Kidney epithelial cell (primary cell): Measurements from ENCODE around the gene SCARB1. TPM values are rescaled to one million over a fixed set of nuclear protein-coding genes. Genes with fewer than 3 reads are reported as not detected.

Experiments used
- DNase-seq: peaks from one replicate; pipeline ENCODE4 v3.0.0-alpha.2; 2010; ENCODE audit warnings: low read depth
- H3K27me3 ChIP-seq: 2 replicates; pipeline ENCODE4 v1.6.0; 2011; ENCODE audit warnings: low read length; ENCODE audit not compliant: control insufficient read depth, insufficient read depth
- H3K36me3 ChIP-seq: 2 replicates; pipeline ENCODE4 v1.5.1; 2011; ENCODE audit warnings: low read length; ENCODE audit not compliant: control insufficient read depth, insufficient read depth
- H3K4me3 ChIP-seq: 2 replicates; pipeline ENCODE4 v1.5.1; 2011; ENCODE audit warnings: low read depth, mild to moderate bottlenecking, control low read depth, low read length
- CTCF ChIP-seq: IDR thresholded peaks from 2 replicates; pipeline ENCODE4 v1.5.1; 2011; ENCODE audit warnings: mild to moderate bottlenecking, moderate library complexity, low read length, control low read depth, inconsistent platforms; ENCODE audit not compliant: insufficient read depth, poor library complexity, severe bottlenecking
- total RNA-seq: library from RNA; depleted of rRNA; stranded (reverse); fragments of >200 nt; gene quantifications from 2 replicates; pipeline ENCODE4 v1.2.3, GENCODE V29; 2015

Gene SCARB1
- total RNA-seq, 1 donor from 2014 or later = 30.0 TPM

DNA sequence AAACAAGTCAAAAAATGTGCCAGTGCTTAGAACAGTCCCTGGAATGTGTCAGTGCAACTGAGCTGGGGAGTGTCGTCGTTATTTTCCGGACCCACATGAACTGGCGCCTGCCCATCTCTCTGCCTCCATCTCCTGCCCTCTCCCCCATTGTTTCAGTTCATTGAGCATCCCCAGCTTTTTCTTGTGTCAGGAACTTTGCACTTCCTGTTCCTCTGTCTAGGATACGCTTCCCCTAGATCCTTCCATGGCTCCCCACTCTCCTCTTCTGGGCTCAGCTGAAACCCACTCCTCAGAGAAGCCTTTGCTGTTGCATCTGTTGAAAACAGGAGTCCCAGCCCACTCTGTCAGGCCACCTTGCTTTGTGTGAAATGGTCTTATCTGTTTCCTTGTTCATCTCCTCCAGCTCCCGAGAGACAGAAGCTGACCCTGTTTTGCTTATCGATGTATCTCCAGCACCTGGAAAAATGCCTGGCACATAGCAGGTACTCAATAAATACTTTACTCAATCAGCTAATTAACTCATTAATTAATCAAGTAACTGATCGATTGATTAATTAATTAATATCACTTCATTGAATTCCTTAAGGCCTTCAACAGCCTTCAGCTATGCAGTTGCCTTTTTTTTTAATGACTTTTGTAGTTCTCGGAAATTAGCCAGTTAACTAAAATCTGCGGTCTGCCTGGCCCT, 2.7 kb upstream of the SCARB1 start:
- no peak for TF ChIP-seq CTCF
- Histone ChIP-seq H3K27me3 (no peaks in the 10 kb centered on the region), H3K4me3 (no peak overlapping the region), H3K36me3 (no peaks in the 10 kb centered on the region)
- no peak for DNase-seq

DNA sequence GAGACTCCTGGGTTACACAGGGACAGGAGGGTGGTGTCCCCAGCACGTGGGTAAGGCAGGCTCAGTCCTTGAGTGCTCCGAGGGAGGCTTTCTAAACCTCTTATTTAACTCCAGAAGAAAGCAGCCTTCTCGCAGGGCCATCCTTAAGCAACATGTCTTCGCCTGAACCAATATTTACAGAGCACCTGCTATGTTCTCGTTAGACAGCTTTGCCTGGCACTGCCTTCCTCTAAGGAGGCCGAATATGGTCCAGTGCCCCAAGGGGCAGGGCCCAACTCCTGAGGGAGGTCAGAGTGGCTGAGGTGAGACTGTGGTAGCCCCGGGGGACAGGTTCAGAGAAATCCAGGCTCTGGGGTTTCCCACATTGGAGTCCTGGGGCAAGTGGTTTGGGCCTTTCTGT, 2.1 kb upstream of the SCARB1 start:
- no peak for DNase-seq
- no peak overlapping the region for H3K4me3 ChIP-seq
- no peaks in the 10 kb centered on the region for H3K36me3 ChIP-seq
- no peaks in the 10 kb centered on the region for H3K27me3 ChIP-seq
- no peak for TF ChIP-seq CTCF

DNA sequence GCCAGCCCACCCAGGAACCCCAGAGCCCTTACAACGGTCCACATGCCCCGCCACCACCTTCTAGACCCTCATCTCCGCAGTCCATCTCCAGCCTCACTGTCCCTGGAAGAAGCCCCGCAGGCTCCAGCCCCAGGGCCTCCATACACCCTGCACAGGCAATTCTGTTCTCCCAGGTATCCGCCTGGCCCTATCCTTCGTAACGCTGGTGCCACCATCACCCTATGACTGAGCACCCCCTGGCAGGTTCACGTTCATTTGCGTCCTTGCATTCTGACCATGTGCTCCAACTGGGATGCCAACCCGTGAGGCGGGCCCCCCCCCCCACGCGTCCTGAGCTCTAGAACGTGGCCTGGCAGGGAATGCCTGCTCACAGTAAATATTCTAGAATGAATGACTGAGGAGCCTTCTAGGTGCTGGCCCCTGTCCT, 675 bp upstream of the SCARB1 start:
- TF ChIP-seq CTCF = no peak
- Histone ChIP-seq H3K27me3 (no peaks in the 10 kb centered on the region), H3K4me3 (no peak overlapping the region), H3K36me3 (no peaks in the 10 kb centered on the region)
- no peak for DNase-seq

GRCh38 chr12:124862768-124863415, 772 bp downstream of the SCARB1 start:
- H3K4me3 ChIP-seq = peak overlapping the region; percentile 54
- no peak for DNase-seq
- no peaks in the 10 kb centered on the region for H3K27me3 ChIP-seq
- H3K36me3 ChIP-seq = no peaks in the 10 kb centered on the region
- no peak for TF ChIP-seq CTCF

DNA sequence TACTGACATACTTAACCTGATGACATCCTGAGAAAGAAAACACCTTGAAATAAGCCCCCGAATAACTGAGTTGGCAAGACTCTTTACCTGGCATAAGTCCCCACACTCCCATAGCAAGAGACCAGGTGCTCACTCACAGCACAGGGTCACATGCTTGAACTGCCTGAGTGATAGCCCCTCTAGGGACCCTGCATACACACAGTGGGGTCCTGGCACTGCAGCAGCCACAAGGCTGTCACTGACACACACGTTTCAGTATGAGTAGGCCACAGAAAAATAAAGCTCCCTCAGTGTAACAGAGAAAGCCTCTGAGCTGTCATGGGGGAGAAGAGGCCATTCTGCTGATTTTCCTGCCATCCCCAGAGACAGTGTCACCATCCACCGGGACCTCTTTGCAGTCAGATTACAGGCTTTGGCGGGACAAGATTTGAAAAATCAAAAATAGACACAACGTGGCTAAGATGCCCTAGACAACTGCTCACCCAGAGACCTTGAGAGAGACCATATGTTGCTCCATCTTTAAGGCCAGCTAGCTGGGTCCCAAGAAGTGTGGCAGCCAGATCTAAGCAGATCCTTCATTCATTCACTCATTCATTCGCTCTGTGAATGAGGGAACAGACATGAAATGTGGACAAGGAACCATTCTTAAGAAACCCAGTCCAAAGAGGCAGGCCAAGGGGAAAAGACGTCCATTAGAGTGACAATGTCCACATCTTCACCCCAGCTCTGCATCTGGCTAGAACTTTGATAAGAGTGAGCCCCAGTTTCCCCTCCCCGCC, 1.6 kb downstream of the SCARB1 start:
- Histone ChIP-seq H3K4me3 (no peak overlapping the region), H3K36me3 (no peaks in the 10 kb centered on the region), H3K27me3 (no peaks in the 10 kb centered on the region)
- no peak for TF ChIP-seq CTCF
- DNase-seq = no peak
